Erythroblast (primary cell): Measurements from ENCODE around the gene GNA12.

Experiments used
- GATA1 ChIP-seq: IDR thresholded peaks from 2 replicates; pipeline ENCODE4 v1.6.1; 2011; ENCODE audit warnings: low read depth, mild to moderate bottlenecking, control low read depth, low read length, moderate library complexity
- POLR2A ChIP-seq: IDR thresholded peaks from 2 replicates; pipeline ENCODE4 v1.6.1; 2011; ENCODE audit warnings: mild to moderate bottlenecking, low read length

GRCh38 chr7:2785071-2785500, 59.0 kb downstream of the GNA12 start:
- no peak for TF ChIP-seq POLR2A
- no peak for TF ChIP-seq GATA1
